Measurements from ENCODE around the gene MSLN.
A peak's percentile ranks its signal among the peaks of the same experiment; 100 is the strongest.
"Not testable (repeated sequence)": the region's sequence is repeated elsewhere in the genome, so short reads cannot be mapped to it uniquely, and the experiment has no call there.

MSLN gene

GRCh38 chr16:761625-762513, 1.3 kb downstream of the MSLN start:
- DNase-seq, result no peak

DNA sequence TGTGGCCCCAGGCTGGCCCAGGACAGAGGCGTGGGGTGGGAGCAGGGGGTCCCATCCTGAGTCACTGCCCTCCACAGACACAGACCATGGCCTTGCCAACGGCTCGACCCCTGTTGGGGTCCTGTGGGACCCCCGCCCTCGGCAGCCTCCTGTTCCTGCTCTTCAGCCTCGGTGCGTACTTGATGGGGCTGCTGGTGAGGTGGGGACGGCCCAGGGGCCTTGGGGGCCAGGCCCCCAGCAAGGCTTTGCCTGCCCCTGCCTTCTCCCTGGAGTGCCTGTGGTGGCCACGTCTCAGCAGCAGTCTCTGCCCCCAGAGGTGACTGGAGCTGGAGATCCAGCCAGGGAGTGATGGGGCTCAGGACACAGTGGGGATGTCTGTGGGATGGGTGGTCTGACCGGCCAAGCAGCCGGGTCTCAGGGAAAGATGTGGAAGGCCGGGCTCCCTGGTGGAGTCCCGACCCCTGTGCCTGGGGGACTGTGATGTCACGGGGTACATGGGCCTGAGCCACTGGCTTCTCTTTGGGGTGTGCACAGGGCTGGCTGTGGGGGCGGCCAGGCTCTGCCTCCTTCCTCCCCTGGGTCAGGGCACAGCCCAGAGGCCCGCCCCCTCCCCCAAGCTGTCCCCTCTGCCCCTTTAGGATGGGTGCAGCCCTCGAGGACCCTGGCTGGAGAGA, 2.2 kb downstream of the MSLN start:
- DNase-seq, result no peak

DNA sequence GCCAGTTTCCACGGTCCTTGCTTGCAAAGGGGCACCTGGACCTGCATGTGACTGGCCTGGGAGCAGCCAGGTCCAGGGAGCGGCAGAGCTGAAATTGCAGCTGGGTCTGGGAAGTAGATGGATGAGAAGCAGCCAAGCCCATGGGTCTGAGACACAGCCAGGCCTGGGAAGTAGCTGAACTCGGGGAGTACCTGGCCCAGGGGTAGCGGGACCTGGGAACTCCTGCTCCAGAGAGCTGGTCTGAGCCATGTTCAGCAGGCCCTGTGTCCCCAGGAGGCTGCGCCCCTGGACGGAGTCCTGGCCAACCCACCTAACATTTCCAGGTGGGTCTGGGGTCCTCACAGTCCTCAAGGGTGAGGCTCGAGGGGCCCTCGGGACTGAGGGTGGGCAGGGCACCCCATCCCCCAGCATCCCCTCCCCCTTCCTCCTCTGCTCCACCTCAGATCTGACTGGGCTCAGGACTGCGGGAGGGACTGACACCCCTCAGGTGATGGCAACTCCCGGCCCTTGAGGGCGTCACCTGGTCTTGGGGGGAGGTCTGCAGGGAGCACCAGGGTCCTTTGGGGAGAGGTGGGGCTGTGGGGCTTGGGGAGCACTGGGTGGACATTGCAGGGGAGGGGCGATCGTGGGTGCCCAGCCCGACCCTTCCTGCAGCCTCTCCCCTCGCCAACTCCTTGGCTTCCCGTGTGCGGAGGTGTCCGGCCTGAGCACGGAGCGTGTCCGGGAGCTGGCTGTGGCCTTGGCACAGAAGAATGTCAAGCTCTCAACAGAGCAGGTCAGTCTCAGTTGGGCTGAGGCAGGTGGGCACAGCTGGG, 3.0 kb downstream of the MSLN start:
- DNase-seq, result no peak

- no peak for DNase-seq
Measured at GRCh38 chr16:764184-764750, 3.7 kb downstream of the MSLN start.

GRCh38 chr16:764848-765487, 4.4 kb downstream of the MSLN start:
- no peak for DNase-seq

DNA sequence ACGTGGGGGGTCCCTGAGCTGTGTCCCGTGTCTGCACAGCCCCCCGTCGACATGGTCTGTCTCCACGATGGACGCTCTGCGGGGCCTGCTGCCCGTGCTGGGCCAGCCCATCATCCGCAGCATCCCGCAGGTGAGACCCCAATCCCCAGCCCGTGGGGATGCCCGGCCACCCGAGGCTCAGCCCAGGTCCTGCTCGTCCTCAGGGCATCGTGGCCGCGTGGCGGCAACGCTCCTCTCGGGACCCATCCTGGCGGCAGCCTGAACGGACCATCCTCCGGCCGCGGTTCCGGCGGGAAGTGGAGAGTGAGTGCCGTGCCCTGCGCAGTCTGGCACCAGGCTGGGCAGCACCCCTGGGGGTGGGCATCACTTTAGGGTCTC, 4.9 kb downstream of the MSLN start:
- no peak for DNase-seq

DNA sequence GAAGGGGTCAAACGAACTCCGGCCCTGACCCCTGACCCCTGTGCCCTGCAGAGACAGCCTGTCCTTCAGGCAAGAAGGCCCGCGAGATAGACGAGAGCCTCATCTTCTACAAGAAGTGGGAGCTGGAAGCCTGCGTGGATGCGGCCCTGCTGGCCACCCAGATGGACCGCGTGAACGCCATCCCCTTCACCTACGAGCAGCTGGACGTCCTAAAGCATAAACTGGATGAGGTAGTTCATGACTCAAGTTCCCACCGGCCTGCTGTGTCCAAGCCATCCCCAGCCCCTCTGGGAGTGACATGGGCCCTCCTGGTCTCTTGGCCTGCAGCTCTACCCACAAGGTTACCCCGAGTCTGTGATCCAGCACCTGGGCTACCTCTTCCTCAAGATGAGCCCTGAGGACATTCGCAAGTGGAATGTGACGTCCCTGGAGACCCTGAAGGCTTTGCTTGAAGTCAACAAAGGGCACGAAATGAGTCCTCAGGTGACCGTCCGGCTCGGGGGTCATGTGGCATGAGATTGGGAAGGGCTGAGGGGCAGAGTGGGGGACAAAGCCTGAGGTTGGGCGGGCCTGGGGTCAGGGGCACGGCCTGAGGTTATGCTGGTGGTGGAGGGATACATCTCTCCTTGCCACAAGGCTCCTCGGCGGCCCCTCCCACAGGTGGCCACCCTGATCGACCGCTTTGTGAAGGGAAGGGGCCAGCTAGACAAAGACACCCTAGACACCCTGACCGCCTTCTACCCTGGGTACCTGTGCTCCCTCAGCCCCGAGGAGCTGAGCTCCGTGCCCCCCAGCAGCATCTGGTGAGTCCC, 5.7 kb downstream of the MSLN start:
- DNase-seq, result no peak

GRCh38 chr16:766820-767640, 6.5 kb downstream of the MSLN start:
- no peak for DNase-seq

DNA sequence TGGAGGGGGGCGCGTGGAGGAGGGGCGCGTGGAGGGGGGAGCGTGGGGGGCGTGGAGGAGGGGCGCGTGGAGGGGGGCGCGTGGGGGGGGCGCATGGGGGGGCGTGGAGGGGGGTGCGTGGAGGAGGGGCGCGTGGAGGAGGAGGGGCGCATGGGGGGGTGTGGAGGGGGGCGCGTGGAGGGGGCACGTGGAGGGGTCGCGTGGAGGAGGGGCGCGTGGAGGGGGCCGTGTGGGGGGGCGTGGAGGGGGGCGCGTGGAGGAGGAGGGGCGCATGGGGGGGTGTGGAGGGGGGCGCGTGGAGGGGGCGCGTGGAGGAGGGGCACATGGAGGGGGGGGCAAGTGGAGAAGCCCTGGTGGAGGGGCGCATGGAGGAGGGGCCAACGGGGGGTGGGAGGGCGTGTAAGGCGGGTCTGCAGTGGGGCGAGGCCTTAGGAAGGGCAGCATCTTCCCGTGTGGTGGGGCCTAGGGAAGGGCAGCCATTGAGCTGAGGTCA, 7.3 kb downstream of the MSLN start:
- DNase-seq, result no peak

- DNase-seq, result no peak
Measured at GRCh38 chr16:768428-768827, 7.9 kb downstream of the MSLN start.

- no peak for DNase-seq
Measured at GRCh38 chr16:769184-769784, 8.8 kb downstream of the MSLN start.

DNA sequence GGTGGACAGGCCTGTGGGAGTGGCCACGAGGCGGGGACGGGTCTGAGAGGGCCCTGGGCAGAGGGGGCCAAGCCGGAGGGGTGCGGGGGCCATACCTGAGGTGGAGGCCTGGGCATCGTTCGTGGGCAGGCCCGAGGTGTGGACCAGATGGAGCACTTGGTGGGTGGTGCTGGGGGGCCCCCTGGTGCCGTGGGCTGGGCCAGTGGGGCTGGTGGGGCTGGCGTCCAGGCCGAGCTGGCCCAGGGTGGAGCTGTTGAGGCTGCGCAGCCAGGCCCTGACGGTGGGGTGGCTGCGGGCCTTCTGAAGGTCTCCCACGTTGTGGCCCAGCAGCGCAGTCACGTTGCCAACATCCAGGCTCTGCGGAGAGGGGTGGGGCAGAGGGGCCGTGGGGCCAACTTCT, 9.4 kb downstream of the MSLN start:
- DNase-seq, result no peak

DNA sequence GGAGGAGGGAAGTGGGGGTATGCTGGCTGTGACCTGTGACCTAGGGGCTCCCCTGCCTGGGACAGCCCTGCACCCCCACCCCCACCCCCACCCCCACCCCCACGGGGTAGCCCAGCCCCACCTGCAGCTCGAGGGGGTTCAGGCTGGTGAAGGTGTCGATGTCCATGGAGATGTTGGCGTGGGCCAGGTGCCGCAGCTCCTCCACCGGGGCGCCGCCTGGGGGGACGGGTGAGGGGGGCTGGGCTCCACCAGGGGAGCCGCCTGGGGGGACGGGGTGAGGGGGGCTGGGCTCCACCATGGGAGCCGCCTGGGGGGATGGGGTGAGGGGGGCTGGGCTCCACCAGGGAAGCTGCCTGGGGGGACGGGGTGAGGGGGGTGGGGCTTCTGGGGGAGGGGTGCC, 9.9 kb downstream of the MSLN start:
- no peak for DNase-seq

DNA sequence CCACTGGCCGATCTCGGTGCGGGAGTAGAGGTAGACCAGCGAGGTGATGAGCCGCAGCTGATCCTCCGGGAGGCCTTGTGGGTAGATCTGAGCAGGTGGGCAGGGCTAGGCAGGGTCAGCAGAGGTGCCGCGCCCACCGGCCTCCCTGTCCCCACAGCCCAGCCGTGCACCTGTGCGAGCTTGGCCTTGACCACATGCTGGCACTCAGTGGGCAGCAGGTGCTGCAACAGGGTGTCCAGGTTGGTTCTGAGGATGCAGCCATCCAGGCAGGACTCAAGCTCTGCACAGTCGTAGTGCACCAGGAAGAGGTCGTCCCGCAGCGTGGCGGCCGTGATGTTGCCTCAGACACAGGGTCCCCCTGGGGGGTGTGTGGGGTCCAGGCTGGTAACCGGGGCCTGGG, 12.4 kb downstream of the MSLN start:
- DNase-seq, result no peak

DNA sequence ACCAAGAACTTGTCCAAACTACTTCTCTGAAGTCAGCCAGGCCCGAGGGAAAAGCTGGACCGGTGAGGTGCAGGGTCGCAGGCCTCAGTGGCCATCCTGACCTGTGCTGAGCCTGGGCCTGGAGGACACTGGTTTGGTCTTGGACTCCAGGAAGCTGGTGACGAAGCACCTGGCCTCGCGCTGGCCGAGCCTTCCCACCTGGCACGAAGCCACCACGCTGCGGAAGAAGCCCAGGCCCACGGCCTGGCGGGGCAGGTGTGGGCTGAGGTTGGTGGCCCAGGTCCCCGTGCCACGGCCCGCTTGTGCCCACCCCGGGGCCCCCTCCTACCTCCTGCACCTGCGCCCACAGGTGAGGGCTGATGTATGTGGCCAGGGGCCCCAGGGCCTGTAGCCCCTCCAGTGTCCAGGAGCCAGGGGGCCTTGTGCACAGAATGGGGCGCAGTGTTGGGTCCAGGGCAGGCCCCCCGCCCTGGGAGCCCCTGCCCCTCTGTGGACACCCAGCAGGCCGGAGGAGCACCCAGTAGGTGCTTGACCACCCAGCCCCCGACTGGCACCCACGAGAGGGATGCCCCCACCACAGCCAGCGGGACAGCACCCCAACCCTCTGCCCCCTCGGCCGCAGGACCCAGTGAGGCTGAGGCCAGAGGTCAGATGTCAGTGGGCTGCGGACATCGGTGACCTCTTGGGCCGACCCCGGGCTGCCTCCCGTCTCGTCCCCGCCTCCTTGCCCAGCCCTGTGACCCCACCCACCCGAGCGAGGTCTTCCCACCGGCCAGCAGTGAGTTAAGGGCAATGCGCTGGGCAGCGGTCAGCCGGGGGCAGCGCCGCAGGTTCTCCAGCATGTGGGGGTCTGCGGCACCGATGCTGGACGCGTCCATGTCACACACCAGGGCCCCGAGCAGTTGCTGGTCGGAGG, 13.8 kb downstream of the MSLN start:
- DNase-seq, result no peak

- no peak for DNase-seq
Measured at GRCh38 chr16:775236-775796, 14.8 kb downstream of the MSLN start.

DNA sequence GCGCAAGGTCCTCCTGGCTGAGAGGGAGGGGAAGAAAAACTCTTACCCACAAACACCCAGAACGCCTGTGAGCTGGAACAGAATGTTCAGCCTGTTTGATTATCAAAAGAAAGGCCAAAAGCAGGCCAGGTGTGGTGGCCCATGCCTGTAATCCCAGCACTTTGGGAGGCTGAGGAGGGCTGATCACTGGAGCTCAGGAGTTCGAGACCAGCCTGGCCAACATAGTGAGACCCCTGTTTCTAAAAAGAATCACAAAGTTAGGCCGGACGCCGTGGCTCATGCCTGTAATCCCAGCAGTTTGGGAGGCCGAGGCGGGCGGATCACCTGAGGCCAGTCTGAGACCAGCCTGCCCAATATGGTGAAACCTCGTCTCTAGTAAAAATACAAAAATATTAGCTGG, 15.8 kb downstream of the MSLN start:
- not testable (repeated sequence) for DNase-seq

- DNase-seq, result no peak
Measured at GRCh38 chr16:776824-777223, 16.3 kb downstream of the MSLN start.

GRCh38 chr16:777826-778225, 17.3 kb downstream of the MSLN start:
- peak; percentile 92 for DNase-seq
